ENCODE measurements around the gene CFAP61. TPM values are rescaled to one million over a fixed set of nuclear protein-coding genes. Genes with fewer than 3 reads are reported as not detected.

The CFAP61 gene
- total and polyA plus RNA-seq, 5 donors from 2014 or later: not detected

DNA sequence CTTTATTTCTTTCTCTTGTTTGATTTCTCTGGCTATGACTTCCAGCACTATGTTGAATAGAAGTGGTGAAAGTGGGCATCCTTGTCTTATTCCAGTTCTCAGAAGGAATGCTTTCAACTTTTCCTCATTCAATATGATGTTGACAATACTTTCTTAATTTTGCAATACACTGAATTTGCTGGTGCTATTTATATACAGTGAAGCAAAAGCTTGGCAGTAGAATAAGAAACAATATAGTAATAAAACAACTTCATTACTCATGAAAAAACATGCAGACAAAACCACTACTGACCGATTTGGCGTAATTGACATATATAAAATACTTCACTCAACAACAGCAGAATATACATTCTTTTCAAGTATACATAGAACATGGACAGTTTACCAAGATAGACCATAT, 96.4 kb downstream of the CFAP61 start:
- peaks cover 0 to 12% (median 6%) of the 10 kb centered on the region in 7 donors for H3K9me3 Mint-ChIP-seq
- ATAC-seq (ENCODE audit: low read depth in 2 of 2): no peak
- no peak overlapping the region for H3K27ac ChIP-seq (ENCODE audit: insufficient read depth, low read length, poor library complexity, severe bottlenecking)
- H3K27me3 ChIP-seq (ENCODE audit: control insufficient read depth, insufficient read depth, low read length): no peaks in the 10 kb centered on the region
- no peaks in the 10 kb centered on the region for H3K36me3 Mint-ChIP-seq
- H3K9me3 ChIP-seq (ENCODE audit: control insufficient read depth in 2 of 2, low read length in 2 of 2): peaks cover 0 to 1% of the 10 kb centered on the region in 2 experiments
- H3K4me1 ChIP-seq (ENCODE audit: control insufficient read depth, insufficient read depth, low read length, poor library complexity, severe bottlenecking): no peaks in the 10 kb centered on the region
- H3K27me3 Mint-ChIP-seq: no peaks in the 10 kb centered on the region
- H3K4me3 ChIP-seq (ENCODE audit: low read depth, low read length): no peak overlapping the region
- H3K4me1 Mint-ChIP-seq: no peaks in the 10 kb centered on the region
- H3K36me3 ChIP-seq (ENCODE audit: control insufficient read depth, insufficient read depth, low read length): no peaks in the 10 kb centered on the region
- no peak overlapping the region for H3K27ac Mint-ChIP-seq
- H3K4me3 Mint-ChIP-seq: no peak overlapping the region
- DNase-seq: no peak

DNA sequence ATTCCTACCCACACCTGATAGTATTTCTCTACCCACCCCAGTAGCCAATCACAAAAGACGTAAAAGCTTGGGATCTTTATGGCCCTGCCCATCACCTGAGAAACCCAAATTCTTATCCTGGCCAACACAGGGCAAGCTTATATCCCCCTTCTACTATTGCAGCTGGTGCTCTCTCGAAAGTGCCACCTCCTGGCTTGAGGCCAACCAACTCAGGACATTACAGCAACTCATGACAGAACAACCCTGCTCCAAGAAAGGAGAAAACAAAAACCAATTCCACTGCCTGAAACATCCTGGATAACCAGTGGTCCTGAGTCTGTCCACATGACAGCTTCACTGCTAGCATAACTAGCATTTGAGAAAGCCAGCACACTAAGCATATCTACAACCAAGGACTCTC, 97.9 kb downstream of the CFAP61 start:
- no peaks in the 10 kb centered on the region for H3K27me3 Mint-ChIP-seq
- Histone ChIP-seq H3K4me3 (ENCODE audit: low read depth, low read length) (no peak overlapping the region), H3K27ac (ENCODE audit: insufficient read depth, low read length, poor library complexity, severe bottlenecking) (no peak overlapping the region), H3K9me3 (ENCODE audit: control insufficient read depth in 2 of 2, low read length in 2 of 2) (peaks cover 0 to 1% of the 10 kb centered on the region in 2 experiments), H3K27me3 (ENCODE audit: control insufficient read depth, insufficient read depth, low read length) (no peaks in the 10 kb centered on the region), H3K36me3 (ENCODE audit: control insufficient read depth, insufficient read depth, low read length) (no peaks in the 10 kb centered on the region), H3K4me1 (ENCODE audit: control insufficient read depth, insufficient read depth, low read length, poor library complexity, severe bottlenecking) (no peaks in the 10 kb centered on the region)
- no peak overlapping the region for H3K4me3 Mint-ChIP-seq
- no peak for DNase-seq
- H3K9me3 Mint-ChIP-seq: peaks cover 0 to 11% (median 3%) of the 10 kb centered on the region in 7 donors
- H3K4me1 Mint-ChIP-seq: no peaks in the 10 kb centered on the region
- H3K27ac Mint-ChIP-seq: no peak overlapping the region
- no peaks in the 10 kb centered on the region for H3K36me3 Mint-ChIP-seq
- ATAC-seq (ENCODE audit: low read depth in 2 of 2): no peak

DNA sequence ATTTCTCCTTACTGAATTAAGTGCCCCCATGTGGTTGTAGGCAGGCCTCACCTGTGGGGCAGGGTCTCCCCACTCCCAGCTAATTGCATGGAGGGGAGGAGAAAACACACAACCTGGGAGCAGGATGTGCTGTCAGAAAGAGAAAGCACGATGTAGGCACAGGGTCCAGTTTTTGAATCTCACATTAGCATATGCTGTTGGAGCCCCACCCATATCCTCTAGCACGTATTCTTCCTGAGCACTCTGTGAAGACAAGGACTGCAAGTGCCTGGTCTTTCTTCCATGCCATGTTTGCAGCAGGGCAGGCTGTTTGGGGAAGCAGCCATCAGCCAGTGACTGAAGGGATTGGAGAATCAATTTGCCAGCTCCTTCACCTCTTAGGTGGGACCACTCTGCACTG, 108.2 kb downstream of the CFAP61 start:
- Histone ChIP-seq H3K27ac (ENCODE audit: insufficient read depth, low read length, poor library complexity, severe bottlenecking) (no peak overlapping the region), H3K36me3 (ENCODE audit: control insufficient read depth, insufficient read depth, low read length) (no peaks in the 10 kb centered on the region), H3K4me1 (ENCODE audit: control insufficient read depth, insufficient read depth, low read length, poor library complexity, severe bottlenecking) (no peaks in the 10 kb centered on the region), H3K9me3 (ENCODE audit: control insufficient read depth in 2 of 2, low read length in 2 of 2) (no peaks in the 10 kb centered on the region), H3K4me3 (ENCODE audit: low read depth, low read length) (no peak overlapping the region), H3K27me3 (ENCODE audit: control insufficient read depth, insufficient read depth, low read length) (no peaks in the 10 kb centered on the region)
- Mint-ChIP-seq H3K27me3 (no peaks in the 10 kb centered on the region), H3K27ac (no peak overlapping the region), H3K4me1 (no peaks in the 10 kb centered on the region), H3K36me3 (no peaks in the 10 kb centered on the region), H3K9me3 (peaks cover 0 to 4% (median 2%) of the 10 kb centered on the region in 7 donors), H3K4me3 (no peak overlapping the region)
- DNase-seq (no peak), ATAC-seq (ENCODE audit: low read depth in 2 of 2) (no peak)

DNA sequence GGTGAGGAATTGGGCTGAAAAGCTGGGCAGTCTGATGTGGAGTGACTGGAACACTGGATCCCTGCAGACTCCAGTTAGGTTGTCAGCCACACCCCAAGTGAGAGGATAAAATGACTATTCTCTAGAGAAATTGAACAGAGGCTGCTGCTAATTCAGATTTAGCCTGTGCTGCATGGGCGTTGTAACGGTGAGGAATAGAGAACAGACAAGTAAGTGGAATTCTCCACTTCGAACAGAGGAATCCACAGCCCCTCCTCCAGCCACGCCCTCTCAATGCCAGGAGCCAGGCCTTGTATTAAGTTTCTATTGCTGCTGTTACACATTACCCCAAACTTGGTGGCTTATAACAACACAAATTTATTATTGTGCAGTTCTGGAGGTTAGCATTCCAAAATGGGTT, 109.3 kb downstream of the CFAP61 start:
- Mint-ChIP-seq H3K27me3 (no peaks in the 10 kb centered on the region), H3K9me3 (peaks cover 0 to 4% (median 2%) of the 10 kb centered on the region in 7 donors), H3K4me1 (no peaks in the 10 kb centered on the region), H3K27ac (no peak overlapping the region), H3K4me3 (no peak overlapping the region), H3K36me3 (no peaks in the 10 kb centered on the region)
- DNase-seq (no peak), ATAC-seq (ENCODE audit: low read depth in 2 of 2) (no peak)
- Histone ChIP-seq H3K27me3 (ENCODE audit: control insufficient read depth, insufficient read depth, low read length) (no peaks in the 10 kb centered on the region), H3K27ac (ENCODE audit: insufficient read depth, low read length, poor library complexity, severe bottlenecking) (no peak overlapping the region), H3K4me1 (ENCODE audit: control insufficient read depth, insufficient read depth, low read length, poor library complexity, severe bottlenecking) (no peaks in the 10 kb centered on the region), H3K4me3 (ENCODE audit: low read depth, low read length) (no peak overlapping the region), H3K36me3 (ENCODE audit: control insufficient read depth, insufficient read depth, low read length) (no peaks in the 10 kb centered on the region), H3K9me3 (ENCODE audit: control insufficient read depth in 2 of 2, low read length in 2 of 2) (no peaks in the 10 kb centered on the region)

DNA sequence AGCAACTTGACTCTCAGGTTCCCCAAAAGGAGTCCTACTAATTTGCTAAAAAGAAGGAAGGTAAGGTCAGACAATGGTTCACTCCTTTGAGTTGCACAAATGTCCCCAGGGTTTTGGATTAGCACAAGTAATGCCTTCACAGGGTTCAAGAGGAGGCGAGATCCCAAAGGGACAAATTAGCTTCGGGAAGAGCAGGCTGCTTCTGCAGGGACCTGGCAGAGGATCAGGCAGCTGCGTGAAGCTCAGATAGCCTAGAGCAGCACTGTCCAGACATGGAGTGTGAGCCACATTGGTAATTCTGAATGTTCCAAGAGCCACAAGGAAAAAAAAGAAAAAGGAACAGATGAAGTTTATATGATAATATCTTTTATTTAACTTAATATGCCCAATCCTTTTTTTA, 115.4 kb downstream of the CFAP61 start:
- Mint-ChIP-seq H3K27ac (no peak overlapping the region), H3K36me3 (no peaks in the 10 kb centered on the region), H3K27me3 (peaks cover 4% of the 10 kb centered on the region), H3K9me3 (peaks cover 0 to 5% (median 1%) of the 10 kb centered on the region in 7 donors), H3K4me3 (no peak overlapping the region), H3K4me1 (no peaks in the 10 kb centered on the region)
- no peaks in the 10 kb centered on the region for H3K27me3 ChIP-seq (ENCODE audit: control insufficient read depth, insufficient read depth, low read length)
- no peaks in the 10 kb centered on the region for H3K36me3 ChIP-seq (ENCODE audit: control insufficient read depth, insufficient read depth, low read length)
- no peak for ATAC-seq (ENCODE audit: low read depth in 2 of 2)
- no peak overlapping the region for H3K4me3 ChIP-seq (ENCODE audit: low read depth, low read length)
- H3K27ac ChIP-seq (ENCODE audit: insufficient read depth, low read length, poor library complexity, severe bottlenecking): no peak overlapping the region
- no peaks in the 10 kb centered on the region for H3K4me1 ChIP-seq (ENCODE audit: control insufficient read depth, insufficient read depth, low read length, poor library complexity, severe bottlenecking)
- H3K9me3 ChIP-seq (ENCODE audit: control insufficient read depth in 2 of 2, low read length in 2 of 2): no peaks in the 10 kb centered on the region
- DNase-seq: no peak

DNA sequence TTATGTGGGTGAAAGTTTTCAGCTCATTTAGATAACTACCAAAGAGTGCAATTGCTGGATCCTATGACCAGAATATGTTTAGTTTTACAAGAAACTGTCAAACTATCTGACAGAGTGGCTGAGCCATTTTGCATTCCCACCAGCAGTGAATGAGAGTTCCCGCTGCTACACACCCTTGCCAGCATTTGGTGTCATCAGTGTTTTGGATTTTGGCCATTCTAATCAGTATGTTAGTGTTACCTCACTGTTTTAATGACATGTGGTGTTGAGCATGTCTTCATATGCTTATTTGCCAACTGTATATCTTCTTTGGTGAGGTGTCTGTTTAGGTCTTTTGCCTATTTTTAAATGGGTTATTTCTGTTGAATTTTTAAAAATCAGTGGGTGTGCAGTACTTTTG, 120.9 kb downstream of the CFAP61 start:
- H3K9me3 Mint-ChIP-seq: peaks cover 0 to 5% (median 1%) of the 10 kb centered on the region in 7 donors
- H3K4me1 Mint-ChIP-seq: no peaks in the 10 kb centered on the region
- DNase-seq (no peak), ATAC-seq (ENCODE audit: low read depth in 2 of 2) (no peak)
- Histone ChIP-seq H3K4me3 (ENCODE audit: low read depth, low read length) (no peak overlapping the region), H3K9me3 (ENCODE audit: control insufficient read depth in 2 of 2, low read length in 2 of 2) (no peaks in the 10 kb centered on the region), H3K36me3 (ENCODE audit: control insufficient read depth, insufficient read depth, low read length) (no peaks in the 10 kb centered on the region), H3K4me1 (ENCODE audit: control insufficient read depth, insufficient read depth, low read length, poor library complexity, severe bottlenecking) (no peaks in the 10 kb centered on the region), H3K27ac (ENCODE audit: insufficient read depth, low read length, poor library complexity, severe bottlenecking) (no peak overlapping the region), H3K27me3 (ENCODE audit: control insufficient read depth, insufficient read depth, low read length) (no peaks in the 10 kb centered on the region)
- no peaks in the 10 kb centered on the region for H3K36me3 Mint-ChIP-seq
- H3K27me3 Mint-ChIP-seq: peaks cover 6% of the 10 kb centered on the region
- no peak overlapping the region for H3K27ac Mint-ChIP-seq
- no peak overlapping the region for H3K4me3 Mint-ChIP-seq

DNA sequence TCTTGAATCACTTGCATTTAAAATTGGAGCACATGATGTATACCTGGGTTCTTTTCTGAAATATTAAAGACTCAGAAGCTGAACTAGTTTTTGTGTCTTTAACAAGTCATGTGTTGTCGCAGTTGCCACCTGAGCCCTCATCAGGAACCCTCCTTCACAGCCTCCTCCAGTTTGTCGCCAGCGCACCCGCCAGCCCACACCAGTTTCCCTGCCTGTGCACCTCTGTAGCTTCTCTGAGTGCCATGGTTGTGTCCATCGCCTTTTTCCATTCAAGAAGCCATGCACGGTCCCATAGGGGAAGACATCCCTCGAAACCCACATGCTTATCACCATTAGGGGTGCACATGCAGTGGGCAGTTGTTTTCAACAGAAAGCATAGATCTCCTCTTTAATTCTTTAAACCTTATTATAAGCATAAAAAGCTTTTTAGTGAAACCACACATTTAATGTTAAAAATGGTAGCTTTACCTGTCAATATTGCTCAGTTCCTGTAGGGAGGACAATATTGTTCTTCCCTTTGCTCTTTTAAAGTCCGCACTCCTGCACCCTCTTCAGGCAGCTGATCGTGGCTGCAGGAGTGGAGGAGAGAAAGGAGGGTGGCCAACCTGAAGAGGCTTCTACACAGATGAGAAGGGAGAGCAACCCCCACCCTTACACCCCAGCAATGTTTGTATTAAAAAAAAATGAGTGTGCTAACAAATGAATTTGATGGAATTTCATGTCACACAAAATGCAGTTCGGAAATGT, 121.9 kb downstream of the CFAP61 start:
- no peak for DNase-seq
- H3K27ac ChIP-seq (ENCODE audit: insufficient read depth, low read length, poor library complexity, severe bottlenecking): no peak overlapping the region

DNA sequence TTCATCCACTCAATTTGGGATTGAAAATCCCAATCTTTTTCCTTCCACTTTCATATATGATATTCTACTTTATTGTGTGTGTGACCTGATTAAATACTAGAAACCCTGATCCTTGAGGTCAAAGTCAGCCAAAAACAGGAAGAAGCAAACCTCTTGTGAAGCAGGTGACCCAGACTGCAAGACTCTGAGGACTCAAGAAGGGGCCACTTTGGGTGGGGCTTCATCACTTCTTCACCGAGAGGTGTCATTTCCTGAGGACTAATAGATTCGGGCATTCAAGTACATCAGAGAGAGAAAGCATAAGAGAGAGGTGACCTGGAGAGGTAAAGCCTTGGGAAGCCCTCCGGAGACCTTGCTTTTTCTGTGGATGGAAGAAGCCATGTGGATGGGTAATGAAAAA, 129.0 kb downstream of the CFAP61 start:
- Mint-ChIP-seq H3K9me3 (peaks cover 0 to 7% (median 0%) of the 10 kb centered on the region in 7 donors), H3K4me1 (no peaks in the 10 kb centered on the region), H3K27ac (no peak overlapping the region), H3K36me3 (no peaks in the 10 kb centered on the region), H3K4me3 (no peak overlapping the region), H3K27me3 (peaks cover 11% of the 10 kb centered on the region)
- ATAC-seq (ENCODE audit: low read depth in 2 of 2): no peak
- no peak overlapping the region for H3K4me3 ChIP-seq (ENCODE audit: low read depth, low read length)
- no peak overlapping the region for H3K27ac ChIP-seq (ENCODE audit: insufficient read depth, low read length, poor library complexity, severe bottlenecking)
- H3K9me3 ChIP-seq (ENCODE audit: control insufficient read depth in 2 of 2, low read length in 2 of 2): no peaks in the 10 kb centered on the region
- H3K4me1 ChIP-seq (ENCODE audit: control insufficient read depth, insufficient read depth, low read length, poor library complexity, severe bottlenecking): no peaks in the 10 kb centered on the region
- no peak for DNase-seq
- no peaks in the 10 kb centered on the region for H3K27me3 ChIP-seq (ENCODE audit: control insufficient read depth, insufficient read depth, low read length)
- H3K36me3 ChIP-seq (ENCODE audit: control insufficient read depth, insufficient read depth, low read length): no peaks in the 10 kb centered on the region

More for the DNA sequence above, 121.9 kb downstream of the CFAP61 start:
- Mint-ChIP-seq H3K27me3 (peaks cover 7% of the 10 kb centered on the region), H3K27ac (no peak overlapping the region), H3K9me3 (peaks cover 0 to 5% (median under 1%) of the 10 kb centered on the region in 7 donors), H3K4me1 (no peaks in the 10 kb centered on the region), H3K4me3 (no peak overlapping the region), H3K36me3 (no peaks in the 10 kb centered on the region)
- no peak for ATAC-seq (ENCODE audit: low read depth in 2 of 2)
- H3K9me3 ChIP-seq (ENCODE audit: control insufficient read depth in 2 of 2, low read length in 2 of 2): no peaks in the 10 kb centered on the region
- H3K36me3 ChIP-seq (ENCODE audit: control insufficient read depth, insufficient read depth, low read length): no peaks in the 10 kb centered on the region
- H3K4me1 ChIP-seq (ENCODE audit: control insufficient read depth, insufficient read depth, low read length, poor library complexity, severe bottlenecking): no peaks in the 10 kb centered on the region
- H3K27me3 ChIP-seq (ENCODE audit: control insufficient read depth, insufficient read depth, low read length): no peaks in the 10 kb centered on the region
- H3K4me3 ChIP-seq (ENCODE audit: low read depth, low read length): no peak overlapping the region
